Pancreas (tissue), 10 donors: ENCODE data around the gene GZMA. TPM values are rescaled to one million over a fixed set of nuclear protein-coding genes. Genes with fewer than 3 reads are reported as not detected.

Source experiments
- ATAC-seq, 4 donors: fragments of 200-7000 bp; cut with Tn5 transposase; one replicate each; pipeline versions ENCODE4 v1.8.0 to v1.9.1; 2020; ENCODE audit warnings: mild to moderate bottlenecking in 4 of 4, moderate library complexity in 4 of 4
- DNase-seq, 6 donors: peaks; one replicate each; pipeline ENCODE4 v3.0.0-alpha.2; 2020
- FAIRE-seq: peaks from 2 replicates; lab custom pipeline; 2012; peaks lifted over from hg19 to GRCh38; lab: Jason Lieb, UNC
- H3K27ac ChIP-seq, 4 donors: fragments of 200-600 bp; sonication (generic); 1 replicate in 3 of 4; 2 replicates in 1 of 4; pipeline versions ENCODE4 v1.5.0 to v1.8.0; 2020
- H3K27me3 ChIP-seq, 4 donors: fragments of 200-600 bp; one replicate each; pipeline ENCODE4 v1.8.0; 2021
- H3K36me3 ChIP-seq, 3 donors: fragments of 200-600 bp; sonication (generic) in 1 of 3; one replicate each; pipeline versions ENCODE4 v1.5.0 to v1.8.0; 2020 to 2021
- H3K4me1 ChIP-seq, 3 donors: fragments of 200-600 bp; one replicate each; pipeline ENCODE4 v1.8.0; 2021
- H3K4me3 ChIP-seq, 4 donors: fragments of 200-600 bp; sonication (generic) in 2 of 4; one replicate each; pipeline versions ENCODE4 v1.5.0 to v1.8.0; 2020 to 2021
- H3K9me3 ChIP-seq, 4 donors: fragments of 200-600 bp; one replicate each; pipeline ENCODE4 v1.8.0; 2021
- CTCF ChIP-seq, 4 donors: fragments of 200-600 bp; sonication (generic) in 3 of 4; IDR thresholded peaks; one replicate each; pipeline versions ENCODE4 v1.5.0 to v1.8.0; 2021; ENCODE audit warnings: antibody characterized with exemption in 4 of 4
- WGBS, 2 donors: extraction: QIAGEN DNeasy Blood & Tissue Kit; methylation state at CpG; one replicate each; pipeline ENCODE4 v1.1.7; 2013; 5-methylcytosine and 5-hydroxymethylcytosine counted together
- intact Hi-C, 3 donors: fragments of 100-400 bp; cut with DNase I; formaldehyde crosslinking; loops; one replicate each; pipeline versions ENCODE4 v1.11.1 to v1.14.2; 2022
- polyA plus RNA-seq, 2 donors: library from polyadenylated mRNA; stranded (reverse); fragments of 200-250 nt; gene quantifications; one replicate each; pipeline ENCODE4 v1.2.3, GENCODE V29; 2013
- total RNA-seq, 6 donors: library from RNA; stranded (reverse); fragmentation: NEBNext Ultra II Directional in 4 of 6; extraction: Animal tissue kit (Norgen Biotek cat#: 25700) in 4 of 6; gene quantifications; one replicate each; pipeline versions ENCODE4 v1.2.1 to v1.2.4, GENCODE V29; 2021 to 2023
- donor health status: healthy with polysubstance abuse.
- donor health status: DM: no; HTN: no; CAD: no; lungs with moderate emphysema.
- donor health status: DM: no; HTN: no; CAD: no.
- donor health status: control.
- donor health status: control.
- donor health status: Bipolar disorder and iron deficiency.
- donor health status: DM: yes; HTN: yes; CAD: no.
- donor health status: DM: no; HTN: no; CAD: no.
- donor health status: DM: no; HTN: no; CAD: no.
- donor health status: DM: yes; HTN: yes; CAD: no.

Gene GZMA
- total and polyA plus RNA-seq, 8 donors = 0.16 to 1.5 (median 0.84) TPM; not detected in 1

DNA sequence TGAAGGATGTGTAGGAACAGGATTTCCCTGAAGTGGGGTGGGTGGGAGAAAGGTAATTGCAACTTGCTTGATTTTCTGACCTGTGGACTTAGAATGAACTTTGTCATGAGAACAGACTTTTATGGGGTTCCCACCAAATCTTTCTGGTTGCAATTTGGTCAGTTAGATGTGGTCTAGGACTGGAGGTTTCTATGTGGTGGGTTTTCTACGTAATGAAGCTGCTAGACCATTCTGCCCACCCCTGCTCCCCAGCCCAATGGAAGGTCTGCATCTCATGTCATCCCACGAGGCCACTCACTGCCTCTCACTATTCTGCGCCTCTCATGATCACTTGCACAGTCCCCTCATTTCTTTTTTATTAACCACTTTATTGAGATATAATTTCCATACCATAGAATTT, 37.9 kb upstream of the GZMA start:
- Histone ChIP-seq H3K27ac (no peak overlapping the region), H3K27me3 (no peaks in the 10 kb centered on the region), H3K4me1 (no peaks in the 10 kb centered on the region), H3K4me3 (no peak overlapping the region), H3K9me3 (no peaks in the 10 kb centered on the region), H3K36me3 (no peaks in the 10 kb centered on the region)
- DNase-seq (no peak), FAIRE-seq (no peak), ATAC-seq (no peak)
- TF ChIP-seq CTCF (IDR thresholded peaks at IDR 0.05) = no peak
- intact Hi-C loops = no loop called here
- WGBS, 2 donors = 69 to 78% methylated on average over 3 of the region's 3 CpGs

- no peak overlapping the region for H3K4me3 ChIP-seq
- FAIRE-seq = no peak
- WGBS, 2 donors = 95 to 96% methylated on average over 3 of the region's 3 CpGs
- no peak for ATAC-seq
- H3K36me3 ChIP-seq = no peaks in the 10 kb centered on the region
- intact Hi-C loops = no loop called here
- no peaks in the 10 kb centered on the region for H3K27me3 ChIP-seq
- H3K27ac ChIP-seq = no peak overlapping the region
- no peaks in the 10 kb centered on the region for H3K4me1 ChIP-seq
- TF ChIP-seq CTCF (IDR thresholded peaks at IDR 0.05) = no peak
- H3K9me3 ChIP-seq = no peaks in the 10 kb centered on the region
- DNase-seq = no peak
Observed at GRCh38 chr5:55066277-55066676, 36.2 kb upstream of the GZMA start.

GRCh38 chr5:55070968-55071367, 31.5 kb upstream of the GZMA start:
- H3K4me1 ChIP-seq = no peaks in the 10 kb centered on the region
- FAIRE-seq (no peak), ATAC-seq (no peak), DNase-seq (no peak)
- no peak overlapping the region for H3K4me3 ChIP-seq
- no peaks in the 10 kb centered on the region for H3K9me3 ChIP-seq
- H3K27ac ChIP-seq = no peak overlapping the region
- no peaks in the 10 kb centered on the region for H3K27me3 ChIP-seq
- intact Hi-C loops = no loop called here
- no peak for TF ChIP-seq CTCF (IDR thresholded peaks at IDR 0.05)
- H3K36me3 ChIP-seq = no peaks in the 10 kb centered on the region
- 50 to 60% methylated on average over 1 of the region's 1 CpG for WGBS, 2 donors

DNA sequence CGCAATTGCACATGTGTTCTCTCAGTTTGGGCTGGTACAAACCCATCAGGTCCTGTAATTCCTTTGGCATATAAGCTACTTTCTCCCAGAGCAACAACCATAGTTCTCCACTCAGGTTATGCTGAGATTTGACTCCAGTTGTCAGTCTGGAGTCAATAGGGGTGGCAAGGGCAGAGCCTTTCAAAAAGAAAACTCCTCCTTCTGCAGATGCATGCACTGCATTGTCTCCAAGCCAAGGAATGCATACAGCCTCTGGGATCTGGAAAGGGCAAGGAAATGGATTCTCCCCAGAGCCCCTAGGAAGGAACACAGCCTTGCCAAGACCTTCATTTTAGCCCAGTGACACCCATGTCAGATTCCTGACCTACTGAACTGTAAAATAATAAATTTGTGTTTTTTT, 31.0 kb upstream of the GZMA start:
- Histone ChIP-seq H3K27me3 (no peaks in the 10 kb centered on the region), H3K4me3 (no peak overlapping the region), H3K36me3 (no peaks in the 10 kb centered on the region), H3K4me1 (no peaks in the 10 kb centered on the region), H3K9me3 (no peaks in the 10 kb centered on the region), H3K27ac (no peak overlapping the region)
- TF ChIP-seq CTCF (IDR thresholded peaks at IDR 0.05) = no peak
- intact Hi-C loops = no loop called here
- no peak for FAIRE-seq
- ATAC-seq = no peak
- 76 to 83% methylated on average over 1 of the region's 1 CpG for WGBS, 2 donors
- DNase-seq = no peak

GRCh38 chr5:55072666-55073065, 29.8 kb upstream of the GZMA start:
- WGBS, 2 donors = 62 to 73% methylated on average over 2 of the region's 2 CpGs
- DNase-seq (no peak), ATAC-seq (no peak), FAIRE-seq (no peak)
- Histone ChIP-seq H3K4me3 (no peak overlapping the region), H3K4me1 (no peaks in the 10 kb centered on the region), H3K9me3 (no peaks in the 10 kb centered on the region), H3K27me3 (no peaks in the 10 kb centered on the region), H3K36me3 (no peaks in the 10 kb centered on the region), H3K27ac (no peak overlapping the region)
- intact Hi-C loops = no loop called here
- TF ChIP-seq CTCF (IDR thresholded peaks at IDR 0.05) = no peak
